Measurements from ENCODE around the gene COL17A1.

DNA sequence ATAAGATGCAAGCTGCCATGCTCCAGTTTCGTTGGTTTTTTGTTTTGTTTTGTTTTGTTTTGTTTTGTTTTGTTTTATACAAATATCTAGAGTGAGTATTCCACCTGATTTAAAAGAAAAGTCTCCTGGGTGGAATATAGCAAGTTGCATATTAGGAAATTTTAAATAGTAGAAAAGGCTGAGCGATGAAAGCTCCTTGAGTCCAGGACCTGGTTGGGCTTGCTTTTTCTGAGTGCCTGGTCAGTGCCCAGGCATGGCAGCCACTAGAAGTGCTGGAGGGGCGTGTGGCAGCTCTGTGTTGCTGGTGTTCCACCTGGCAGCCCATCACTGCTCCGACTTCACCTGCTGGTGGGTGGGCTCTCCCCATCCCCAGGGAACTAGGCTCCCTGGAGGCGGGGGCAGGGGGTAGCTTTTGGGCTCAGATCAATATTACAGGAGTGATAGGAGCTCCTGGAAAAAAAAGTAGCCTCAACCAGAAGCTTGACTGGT is 8.0 kb downstream of the COL17A1 start:
- TF ChIP-seq, protein P1, sequence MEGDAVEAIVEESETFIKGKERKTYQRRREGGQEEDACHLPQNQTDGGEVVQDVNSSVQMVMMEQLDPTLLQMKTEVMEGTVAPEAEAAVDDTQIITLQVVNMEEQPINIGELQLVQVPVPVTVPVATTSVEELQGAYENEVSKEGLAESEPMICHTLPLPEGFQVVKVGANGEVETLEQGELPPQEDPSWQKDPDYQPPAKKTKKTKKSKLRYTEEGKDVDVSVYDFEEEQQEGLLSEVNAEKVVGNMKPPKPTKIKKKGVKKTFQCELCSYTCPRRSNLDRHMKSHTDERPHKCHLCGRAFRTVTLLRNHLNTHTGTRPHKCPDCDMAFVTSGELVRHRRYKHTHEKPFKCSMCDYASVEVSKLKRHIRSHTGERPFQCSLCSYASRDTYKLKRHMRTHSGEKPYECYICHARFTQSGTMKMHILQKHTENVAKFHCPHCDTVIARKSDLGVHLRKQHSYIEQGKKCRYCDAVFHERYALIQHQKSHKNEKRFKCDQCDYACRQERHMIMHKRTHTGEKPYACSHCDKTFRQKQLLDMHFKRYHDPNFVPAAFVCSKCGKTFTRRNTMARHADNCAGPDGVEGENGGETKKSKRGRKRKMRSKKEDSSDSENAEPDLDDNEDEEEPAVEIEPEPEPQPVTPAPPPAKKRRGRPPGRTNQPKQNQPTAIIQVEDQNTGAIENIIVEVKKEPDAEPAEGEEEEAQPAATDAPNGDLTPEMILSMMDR (conservative IDR thresholded peaks at IDR 0.05), result no peak
- TF ChIP-seq ZFX (IDR thresholded peaks at IDR 0.05), result no peak
